IMR-90 (cell line): ENCODE data around the gene OSCP1. TPM values are rescaled to one million over a fixed set of nuclear protein-coding genes. Genes with fewer than 3 reads are reported as not detected.

Experiments used
- ATAC-seq: fragments of 200-7000 bp; cut with Tn5 transposase; 2 replicates; pipeline ENCODE4 v1.9.1; 2020; ENCODE audit warnings: low read depth, mild to moderate bottlenecking, moderate library complexity
- BruUV-seq: library from RNA; stranded (reverse); fragments of 400-500 nt; replicated peaks from 2 replicates; lab custom pipeline; 2021; lab: Mats Ljungman, UMichigan
- CTCF ChIA-PET: fragments of 300-600 bp; formaldehyde crosslinking; extraction: SDS; loops from one replicate; lab custom pipeline; 2021; ENCODE audit warnings: antibody characterized with exemption; lab: Yijun Ruan, JAX
- POLR2A ChIA-PET: fragments of 300-600 bp; sonication (Branson Sonifier 250); formaldehyde crosslinking; loops from one replicate; lab custom pipeline; 2022; ENCODE audit warnings: antibody characterized with exemption; ENCODE audit not compliant: unreplicated experiment; lab: Charles Lee
- DNase-seq: peaks from one replicate; pipeline ENCODE4 v3.0.0; 2013
- H2AFZ ChIP-seq: replicated peaks from 2 replicates; pipeline ENCODE3; 2013; ENCODE audit warnings: low read length, mild to moderate bottlenecking; ENCODE audit not compliant: poor library complexity
- H2AK5ac ChIP-seq: 2 replicates; pipeline ENCODE4 v1.6.1; 2013; ENCODE audit warnings: low read depth, low read length, inconsistent platforms
- H2AK9ac ChIP-seq: replicated peaks from 2 replicates; pipeline ENCODE3; 2013; ENCODE audit warnings: mild to moderate bottlenecking, low read depth, low read length, moderate library complexity; ENCODE audit not compliant: poor library complexity
- H2BK120ac ChIP-seq: 2 replicates; pipeline ENCODE4 v1.6.1; 2013; ENCODE audit warnings: low read depth, low read length, inconsistent platforms
- H2BK15ac ChIP-seq: 3 replicates; pipeline ENCODE4 v1.6.1; 2013; ENCODE audit warnings: low read depth, low read length, inconsistent platforms
- H2BK20ac ChIP-seq: 2 replicates; pipeline ENCODE4 v1.6.1; 2013; ENCODE audit warnings: low read depth, mild to moderate bottlenecking, inconsistent platforms, low read length, moderate library complexity
- H2BK5ac ChIP-seq: 2 replicates; pipeline ENCODE4 v1.6.1; 2013; ENCODE audit warnings: mild to moderate bottlenecking, low read depth, low read length, inconsistent platforms; ENCODE audit not compliant: poor library complexity, severe bottlenecking
- H3K14ac ChIP-seq: replicated peaks from 2 replicates; pipeline ENCODE4 v1.6.1; 2013; ENCODE audit warnings: low read depth, low read length, inconsistent platforms
- H3K18ac ChIP-seq: 2 replicates; pipeline ENCODE4 v1.6.1; 2013; ENCODE audit warnings: low read depth, low read length, control low read depth
- H3K23ac ChIP-seq: 2 replicates; pipeline ENCODE4 v1.6.1; 2013; ENCODE audit warnings: low read depth, low read length, inconsistent platforms
- H3K27ac ChIP-seq: 2 replicates; pipeline ENCODE4 v1.5.1; 2013; ENCODE audit warnings: mild to moderate bottlenecking, control low read depth, low read length; ENCODE audit not compliant: insufficient read depth
- H3K27me3 ChIP-seq: 2 replicates; pipeline ENCODE4 v1.6.1; 2013; ENCODE audit warnings: low read length; ENCODE audit not compliant: control insufficient read depth, insufficient read depth
- H3K36me3 ChIP-seq: 2 replicates; pipeline ENCODE4 v1.6.1; 2013; ENCODE audit warnings: low read length, mixed read lengths; ENCODE audit not compliant: control insufficient read depth, insufficient read depth
- H3K4ac ChIP-seq: 2 replicates; pipeline ENCODE4 v1.6.1; 2013; ENCODE audit warnings: low read depth, low read length, inconsistent platforms
- H3K4me1 ChIP-seq: 2 replicates; pipeline ENCODE4 v1.6.1; 2013; ENCODE audit warnings: low read length, mixed read lengths; ENCODE audit not compliant: control insufficient read depth, insufficient read depth
- H3K4me2 ChIP-seq: 2 replicates; pipeline ENCODE4 v1.6.1; 2013; ENCODE audit warnings: low read depth, mild to moderate bottlenecking, control low read depth, low read length, moderate library complexity
- H3K4me3 ChIP-seq: 2 replicates; pipeline ENCODE4 v1.5.1; 2013; ENCODE audit warnings: low read depth, mild to moderate bottlenecking, control low read depth, low read length, moderate library complexity; ENCODE audit not compliant: insufficient read depth
- H3K56ac ChIP-seq: 2 replicates; pipeline ENCODE4 v1.6.1; 2013; ENCODE audit warnings: low read length, inconsistent platforms; ENCODE audit not compliant: insufficient read depth; ENCODE audit errors: extremely low read depth
- H3K79me1 ChIP-seq, 2 experiments: 2 replicates each; pipeline ENCODE4 v1.6.1; 2013; ENCODE audit warnings: low read length in 2 of 2, inconsistent platforms in 1 of 2, low read depth in 1 of 2
- H3K9ac ChIP-seq: 2 replicates; pipeline ENCODE4 v1.6.1; 2013; ENCODE audit warnings: low read depth, low read length, control low read depth
- H3K9me1 ChIP-seq: 2 replicates; pipeline ENCODE4 v1.6.1; 2013; ENCODE audit warnings: low read length, inconsistent platforms; ENCODE audit not compliant: insufficient read depth
- H3K9me3 ChIP-seq: 2 replicates; pipeline ENCODE4 v1.6.1; 2013; ENCODE audit warnings: low read length; ENCODE audit not compliant: control insufficient read depth, insufficient read depth
- H4K20me1 ChIP-seq: 2 replicates; pipeline ENCODE4 v1.6.1; 2013; ENCODE audit warnings: low read length, inconsistent platforms; ENCODE audit not compliant: insufficient read depth
- H4K5ac ChIP-seq: 2 replicates; pipeline ENCODE4 v1.6.1; 2013; ENCODE audit warnings: mild to moderate bottlenecking, low read depth, low read length, control low read depth
- H4K8ac ChIP-seq, 2 experiments: 2 replicates each; pipeline ENCODE4 v1.6.1; 2013; ENCODE audit warnings: low read depth in 2 of 2, low read length in 2 of 2, control low read depth in 1 of 2, inconsistent platforms in 1 of 2
- H4K91ac ChIP-seq: 2 replicates; pipeline ENCODE4 v1.6.1; 2013; ENCODE audit warnings: low read depth, low read length, inconsistent platforms; ENCODE audit not compliant: insufficient read depth
- CHD1 ChIP-seq: IDR thresholded peaks from 2 replicates; pipeline ENCODE4 v1.6.1; 2012; ENCODE audit warnings: low read depth, low read length, improper control_type of control experiment
- NFE2L2 ChIP-seq: fragments of 150-350 bp; IDR thresholded peaks from 2 replicates; pipeline ENCODE4 v1.6.1; 2016; ENCODE audit warnings: low read depth, mild to moderate bottlenecking, low read length
- RAD21 ChIP-seq: IDR thresholded peaks from 2 replicates; pipeline ENCODE4 v1.6.1; 2012; ENCODE audit warnings: low read length, improper control_type of control experiment
- SMC3 ChIP-seq: fragments of 150-350 bp; IDR thresholded peaks from 2 replicates; pipeline ENCODE4 v1.6.1; 2016; ENCODE audit warnings: low read depth, mild to moderate bottlenecking, antibody characterized with exemption, low read length, moderate library complexity
- WGBS, 2 experiments: methylation state at CpG; one replicate each; pipeline versions ENCODE4 v1.1.5 to v1.1.7; 2013; ENCODE audit warnings: missing lambda C conversion rate in 2 of 2; ENCODE audit not compliant: insufficient read length in 1 of 2; ENCODE audit errors: extremely low coverage in 2 of 2; 5-methylcytosine and 5-hydroxymethylcytosine counted together
- dilution Hi-C: fragments of 300-500 bp; cut with HindIII; formaldehyde crosslinking; loops from one replicate; pipeline ENCODE4 v1.14.3; 2018; ENCODE audit warnings: low sequenced_read_pairs; ENCODE audit not compliant: unreplicated experiment
- in situ Hi-C: fragments of 300-500 bp; cut with MboI; formaldehyde crosslinking; loops from 3 replicates; pipeline ENCODE4 v1.14.3; 2019; ENCODE audit warnings: low sequenced_read_pairs, inconsistent platforms, mixed read lengths
- intact Hi-C: fragments of 100-400 bp; cut with micrococcal nuclease; formaldehyde crosslinking; loops from 2 replicates; pipeline ENCODE4 v1.10.0; 2022
- polyA plus RNA-seq, 3 experiments: library from polyadenylated mRNA; depleted of rRNA; stranded (reverse); fragments of >200 nt; gene quantifications; 2 replicates each; pipeline ENCODE4 v1.2.3, GENCODE V29; 2012; ENCODE audit warnings: low replicate concordance in 1 of 3
- total RNA-seq: library from RNA; depleted of rRNA; stranded (reverse); fragments of >200 nt; gene quantifications from 2 replicates; pipeline ENCODE4 v1.2.3, GENCODE V29; 2012

Gene OSCP1
- total and polyA plus RNA-seq, 2 of the 4 experiments (the other 2 are of a cell fraction): 7.8 to 11.8 TPM

DNA sequence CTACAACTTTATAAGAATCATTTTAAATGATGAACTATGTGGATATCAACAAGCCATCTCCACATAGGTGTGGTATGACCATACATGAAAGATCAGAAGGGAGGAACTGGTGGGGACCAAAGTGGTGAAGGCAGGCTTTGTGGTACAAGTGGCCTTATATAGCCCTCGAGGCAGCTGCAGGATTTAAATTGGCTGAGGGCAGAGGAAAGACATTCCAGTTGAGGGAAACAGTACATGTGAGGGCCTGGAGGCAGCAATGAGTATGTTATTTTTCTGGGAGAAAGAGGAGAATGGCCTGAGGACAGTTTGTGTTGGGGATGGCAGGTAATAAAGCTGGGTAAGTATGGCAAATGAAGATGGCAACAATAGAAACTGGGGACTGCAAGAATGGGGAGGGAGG lies 17.1 kb downstream of the OSCP1 start:
- no peak overlapping the region for H2BK15ac ChIP-seq
- no peak overlapping the region for H3K27ac ChIP-seq
- no peak overlapping the region for H3K56ac ChIP-seq
- H3K4me1 ChIP-seq: peaks cover 3% of the 10 kb centered on the region; the same call in 1 of the 2 replicates
- H2AK9ac ChIP-seq: no peak overlapping the region
- peaks cover 3% of the 10 kb centered on the region for H3K9me1 ChIP-seq
- no peak for DNase-seq
- no peaks in the 10 kb centered on the region for H3K79me1 ChIP-seq
- H4K20me1 ChIP-seq: no peaks in the 10 kb centered on the region; the same call in 1 of the 2 replicates
- no peak overlapping the region for H4K91ac ChIP-seq
- no peak overlapping the region; the same call in 1 of the 2 replicates for H3K23ac ChIP-seq
- ChIA-PET CTCF (no interaction called here), POLR2A (no interaction called here)
- H3K36me3 ChIP-seq: peaks cover 14% of the 10 kb centered on the region
- no peak overlapping the region for H4K8ac ChIP-seq
- H2AFZ ChIP-seq: no peak overlapping the region
- no peak overlapping the region for H3K4ac ChIP-seq
- no peak overlapping the region for H3K18ac ChIP-seq
- H2BK120ac ChIP-seq: no peak overlapping the region
- no peak overlapping the region for H2AK5ac ChIP-seq
- dilution Hi-C loops (no loop called here), intact Hi-C loops (no loop called here), in situ Hi-C loops (no loop called here)
- no TSS peak for BruUV-seq
- no peak overlapping the region for H3K9ac ChIP-seq
- no peak overlapping the region for H2BK20ac ChIP-seq
- H4K5ac ChIP-seq: no peak overlapping the region
- TF ChIP-seq RAD21: no peak
- no peak for TF ChIP-seq SMC3
- no peak for TF ChIP-seq NFE2L2
- TF ChIP-seq CHD1: no peak
- H2BK5ac ChIP-seq: no peak overlapping the region
- no peak overlapping the region for H3K4me2 ChIP-seq
- H3K9me3 ChIP-seq: no peaks in the 10 kb centered on the region
- WGBS, 2 experiments: 71% methylated on average over 1 of the region's 1 CpG; no CpG with 5 or more reads in 1 of the 2 experiments
- no peaks in the 10 kb centered on the region for H3K27me3 ChIP-seq
- ATAC-seq: no peak
- H3K14ac ChIP-seq: no peak overlapping the region
- H3K4me3 ChIP-seq: no peak overlapping the region
